K562 (cell line): ENCODE data around the gene PSMB11. TPM values are rescaled to one million over a fixed set of nuclear protein-coding genes. Genes with fewer than 3 reads are reported as not detected.

Source experiments
- BHLHE40 ChIP-seq: IDR thresholded peaks from 2 replicates; pipeline ENCODE4 v1.6.1; 2011; ENCODE audit warnings: low read length, improper control_type of control experiment
- HDAC1 ChIP-seq, 2 experiments: fragments of 450-650 bp; IDR thresholded peaks; 2 replicates each; pipeline ENCODE4 v1.6.1; 2016 to 2017; ENCODE audit warnings: inconsistent platforms in 1 of 2, mild to moderate bottlenecking in 1 of 2, moderate library complexity in 1 of 2
- HOMEZ ChIP-seq: fragments of 250-450 bp; sonication (Bioruptor Pico); IDR thresholded peaks from 2 replicates; pipeline ENCODE4 v1.4.0; 2020; ENCODE audit warnings: mild to moderate bottlenecking, moderate library complexity
- MAZ ChIP-seq, 2 experiments: fragments of 450-650 bp in 1 of 2; sonication (generic) in 1 of 2; formaldehyde crosslinking; IDR thresholded peaks in 1 of 2; conservative IDR thresholded peaks in 1 of 2; 2 replicates each; pipeline versions ENCODE4 v1.4.0 to v1.5.0; 2020; ENCODE audit warnings: mild to moderate bottlenecking in 1 of 2, missing genetic modification reagents in 1 of 2
- MXI1 ChIP-seq: IDR thresholded peaks from 2 replicates; pipeline ENCODE4 v1.6.1; 2011; ENCODE audit warnings: low read depth, mild to moderate bottlenecking, improper control_type of control experiment, low read length
- RAD51 ChIP-seq: fragments of 450-650 bp; IDR thresholded peaks from 2 replicates; pipeline ENCODE4 v1.7.1; 2016; ENCODE audit warnings: low read depth, mild to moderate bottlenecking, borderline replicate concordance
- ZNF140 ChIP-seq: fragments of 250-450 bp; sonication (Bioruptor Pico); IDR thresholded peaks from 2 replicates; pipeline ENCODE4 v1.8.0; 2021; ENCODE audit warnings: moderate library complexity, mild to moderate bottlenecking, inconsistent platforms
- ZNF589 ChIP-seq: fragments of 200-800 bp; sonication (Bioruptor generic); IDR thresholded peaks from 2 replicates; pipeline ENCODE4 v1.6.1; 2016; ENCODE audit warnings: low read depth, missing genetic modification characterization, missing compliant biosample characterization
- ZNF707 ChIP-seq: fragments of 250-450 bp; sonication (Bioruptor Pico); conservative IDR thresholded peaks from 2 replicates; pipeline ENCODE4 v1.8.0; 2022; ENCODE audit warnings: inconsistent platforms, mild to moderate bottlenecking, moderate library complexity
- polyA plus RNA-seq, 8 experiments: library from polyadenylated mRNA; depleted of rRNA in 4 of 8; stranded (reverse) in 5 of 8; unstranded in 3 of 8; fragments of >200 nt; fragmentation: Nextera tagmentation in 2 of 8; fragmentation: Illumina TruSeq in 1 of 8; extraction: Ambion mirVana in 2 of 8; extraction: Trizol in 1 of 8; gene quantifications; 2 replicates each; pipeline versions ENCODE4 v1.2.1 to v1.2.3, GENCODE V29; 2011 to 2014; ENCODE audit warnings: inconsistent platforms in 1 of 8, missing spikeins in 1 of 8
- total RNA-seq, 7 experiments: library from RNA; depleted of rRNA in 6 of 7; stranded (reverse); fragments of >200 nt in 6 of 7; fragmentation: Illumina TruSeq in 2 of 7; extraction: Trizol in 2 of 7; gene quantifications; 2 replicates each; pipeline versions ENCODE4 v1.2.1 to v1.2.3, GENCODE V29; 2011 to 2021; ENCODE audit warnings: low replicate concordance in 1 of 7
- TF ChIP-seq, protein P1 (sequence below): fragments of 250-450 bp; sonication (Bioruptor Pico); IDR thresholded peaks from 2 replicates; pipeline ENCODE4 v1.5.0; 2021
- TF ChIP-seq, protein P2 (sequence below), 2 experiments: fragments of 200-800 bp in 1 of 2; sonication (Bioruptor generic) in 1 of 2; sonication (generic) in 1 of 2; formaldehyde crosslinking in 1 of 2; IDR thresholded peaks in 1 of 2; conservative IDR thresholded peaks in 1 of 2; 2 replicates each; pipeline versions ENCODE4 v1.5.0 to v1.6.1; 2016 to 2020; ENCODE audit warnings: missing compliant biosample characterization in 1 of 2, missing genetic modification characterization in 1 of 2, missing genetic modification reagents in 1 of 2

The PSMB11 gene
- total and polyA plus RNA-seq, 9 of the 15 experiments (the other 6 are each of a cell fraction or from before 2014, with no cell fraction given) = not detected

DNA sequence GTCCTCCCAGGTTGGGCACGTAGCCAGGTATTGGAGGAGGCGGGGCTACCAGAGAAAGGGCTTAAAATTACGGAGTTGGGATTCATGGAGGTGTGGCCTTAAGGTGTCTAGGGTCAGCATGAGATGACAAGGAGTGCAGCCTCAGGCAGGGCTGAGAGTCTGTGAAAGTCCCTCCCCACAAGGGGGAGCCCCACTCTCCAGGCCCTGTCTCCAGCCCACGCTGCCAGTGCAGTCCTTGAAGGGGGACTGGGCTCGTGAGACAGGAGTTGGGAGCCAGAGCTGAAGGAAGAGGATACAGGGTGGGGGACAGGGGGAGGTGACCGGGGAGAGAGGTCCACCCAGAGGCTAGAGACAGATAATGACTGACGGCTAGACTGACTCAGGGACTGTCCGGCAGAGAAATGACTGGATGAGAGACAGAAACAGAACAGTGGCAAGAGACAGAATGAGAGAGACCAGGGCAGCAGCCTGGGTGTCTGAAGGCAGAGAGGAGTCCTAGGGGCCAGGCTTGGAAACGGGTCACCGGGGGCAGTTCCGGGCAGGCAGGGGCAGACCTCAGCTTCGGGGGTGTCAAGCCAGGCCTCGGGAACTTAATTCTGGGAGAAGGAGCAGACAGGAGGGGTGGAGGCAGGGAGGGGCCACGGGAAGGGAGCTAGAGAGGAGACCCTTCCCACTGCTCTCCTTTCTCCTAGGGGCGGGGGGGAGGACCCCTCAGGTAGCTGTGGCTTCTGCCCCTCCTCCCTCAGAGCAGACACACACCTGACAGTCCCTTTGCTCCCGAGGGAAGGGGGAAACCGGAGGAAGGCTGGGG, 14.3 kb downstream of the PSMB11 start (continued):
- no peak for TF ChIP-seq ZNF707 (CRISPR knock-in tag)
- TF ChIP-seq MAZ (CRISPR knock-in tag; conservative IDR thresholded peaks at IDR 0.05 in 1 of 2, IDR thresholded peaks at IDR 0.05 in 1 of 2) = peak; percentile 36 to 77; a peak in 3 of 4 replicates
- TF ChIP-seq MXI1 = 0 out of 2 replicates have a peak, but pooled peaks have one; percentile 51
- no peak for TF ChIP-seq ZNF140 (CRISPR knock-in tag)
- TF ChIP-seq, protein P1, sequence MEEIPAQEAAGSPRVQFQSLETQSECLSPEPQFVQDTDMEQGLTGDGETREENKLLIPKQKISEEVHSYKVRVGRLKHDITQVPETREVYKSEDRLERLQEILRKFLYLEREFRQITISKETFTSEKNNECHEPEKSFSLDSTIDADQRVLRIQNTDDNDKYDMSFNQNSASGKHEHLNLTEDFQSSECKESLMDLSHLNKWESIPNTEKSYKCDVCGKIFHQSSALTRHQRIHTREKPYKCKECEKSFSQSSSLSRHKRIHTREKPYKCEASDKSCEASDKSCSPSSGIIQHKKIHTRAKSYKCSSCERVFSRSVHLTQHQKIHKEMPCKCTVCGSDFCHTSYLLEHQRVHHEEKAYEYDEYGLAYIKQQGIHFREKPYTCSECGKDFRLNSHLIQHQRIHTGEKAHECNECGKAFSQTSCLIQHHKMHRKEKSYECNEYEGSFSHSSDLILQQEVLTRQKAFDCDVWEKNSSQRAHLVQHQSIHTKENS = no peak
- TF ChIP-seq ZNF589 (CRISPR knock-in tag) = no peak
- TF ChIP-seq HDAC1 (IDR thresholded peaks at IDR 0.05) = peak; percentile 23 to 70; a peak in 2 of 4 replicates
- no peak for TF ChIP-seq RAD51
- TF ChIP-seq, protein P2, sequence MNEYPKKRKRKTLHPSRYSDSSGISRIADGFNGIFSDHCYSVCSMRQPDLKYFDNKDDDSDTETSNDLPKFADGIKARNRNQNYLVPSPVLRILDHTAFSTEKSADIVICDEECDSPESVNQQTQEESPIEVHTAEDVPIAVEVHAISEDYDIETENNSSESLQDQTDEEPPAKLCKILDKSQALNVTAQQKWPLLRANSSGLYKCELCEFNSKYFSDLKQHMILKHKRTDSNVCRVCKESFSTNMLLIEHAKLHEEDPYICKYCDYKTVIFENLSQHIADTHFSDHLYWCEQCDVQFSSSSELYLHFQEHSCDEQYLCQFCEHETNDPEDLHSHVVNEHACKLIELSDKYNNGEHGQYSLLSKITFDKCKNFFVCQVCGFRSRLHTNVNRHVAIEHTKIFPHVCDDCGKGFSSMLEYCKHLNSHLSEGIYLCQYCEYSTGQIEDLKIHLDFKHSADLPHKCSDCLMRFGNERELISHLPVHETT (CRISPR knock-in tag; conservative IDR thresholded peaks at IDR 0.05 in 1 of 2, IDR thresholded peaks at IDR 0.05 in 1 of 2) = no peak
- TF ChIP-seq BHLHE40 = peak; percentile 35; the same call in 1 of the 2 replicates
- TF ChIP-seq HOMEZ (CRISPR knock-in tag) = no peak
